Keratinocyte (primary cell): ENCODE measurements around the gene TMEM59L. TPM values are rescaled to one million over a fixed set of nuclear protein-coding genes. Genes with fewer than 3 reads are reported as not detected.

Source experiments
- DNase-seq: peaks from one replicate; pipeline ENCODE4 v3.0.0-alpha.2; 2011; ENCODE audit warnings: low read depth, missing footprints, low spot score
- FAIRE-seq: peaks from 2 replicates; lab custom pipeline; 2011; peaks lifted over from hg19 to GRCh38; lab: Jason Lieb, UNC
- H2AFZ ChIP-seq: 2 replicates; pipeline ENCODE4 v1.6.0; 2012; ENCODE audit warnings: low read length, control low read depth, inconsistent platforms; ENCODE audit not compliant: control insufficient read depth
- H3K27ac ChIP-seq: 2 replicates; pipeline ENCODE4 v1.5.1; 2011; ENCODE audit warnings: low read length; ENCODE audit not compliant: control insufficient read depth, insufficient read depth
- H3K27me3 ChIP-seq: 3 replicates; pipeline ENCODE4 v1.6.0; 2011; ENCODE audit warnings: low read length; ENCODE audit not compliant: control insufficient read depth, insufficient read depth; ENCODE audit errors: extremely low read depth
- H3K36me3 ChIP-seq, 2 experiments: 2 replicates in 1 of 2; 3 replicates in 1 of 2; pipeline ENCODE4 v1.5.1; 2011; ENCODE audit warnings: low read length in 2 of 2, mild to moderate bottlenecking in 1 of 2; ENCODE audit not compliant: control insufficient read depth in 2 of 2, insufficient read depth in 2 of 2; ENCODE audit errors: extremely low read depth in 1 of 2
- H3K4me1 ChIP-seq: 3 replicates; pipeline ENCODE4 v1.5.1; 2011; ENCODE audit warnings: low read length; ENCODE audit not compliant: control insufficient read depth, insufficient read depth; ENCODE audit errors: extremely low read depth
- H3K4me2 ChIP-seq: 3 replicates; pipeline ENCODE4 v1.6.0; 2011; ENCODE audit warnings: low read depth, low read length; ENCODE audit not compliant: control insufficient read depth, insufficient read depth; ENCODE audit errors: extremely low read depth
- H3K4me3 ChIP-seq, 3 experiments: fragments of 200-600 bp in 1 of 3; sonication (generic) in 1 of 3; 2 replicates in 2 of 3; 3 replicates in 1 of 3; pipeline ENCODE4 v1.5.1; 2011 to 2016; ENCODE audit warnings: low read length in 3 of 3, mild to moderate bottlenecking in 3 of 3, control low read depth in 2 of 3, inconsistent platforms in 1 of 3, low read depth in 1 of 3, mixed read lengths in 1 of 3, mixed run types in 1 of 3, moderate library complexity in 1 of 3; ENCODE audit not compliant: control insufficient read depth in 2 of 3, insufficient read depth in 2 of 3; ENCODE audit errors: extremely low read depth in 1 of 3
- H3K79me2 ChIP-seq: 2 replicates; pipeline ENCODE4 v1.6.0; 2012; ENCODE audit warnings: low read length; ENCODE audit not compliant: control insufficient read depth, insufficient read depth
- H3K9ac ChIP-seq: 3 replicates; pipeline ENCODE4 v1.6.0; 2011; ENCODE audit warnings: low read length; ENCODE audit not compliant: control insufficient read depth, insufficient read depth; ENCODE audit errors: extremely low read depth
- H3K9me1 ChIP-seq: 3 replicates; pipeline ENCODE4 v1.6.0; 2011; ENCODE audit warnings: low read length; ENCODE audit not compliant: control insufficient read depth, insufficient read depth; ENCODE audit errors: extremely low read depth
- H3K9me3 ChIP-seq: 2 replicates; pipeline ENCODE4 v1.5.1; 2012; ENCODE audit warnings: low read depth, low read length; ENCODE audit not compliant: control insufficient read depth
- H4K20me1 ChIP-seq: 3 replicates; pipeline ENCODE4 v1.6.0; 2011; ENCODE audit warnings: low read length; ENCODE audit not compliant: control insufficient read depth, insufficient read depth; ENCODE audit errors: extremely low read depth
- EZH2 ChIP-seq: IDR thresholded peaks from one replicate; pipeline ENCODE4 v1.6.1; 2012; ENCODE audit warnings: inconsistent platforms, mild to moderate bottlenecking, low read length, moderate library complexity
- dilution Hi-C: fragments of 300-500 bp; cut with MboI; formaldehyde crosslinking; loops from one replicate; pipeline ENCODE4 v1.7.0; 2020; ENCODE audit warnings: low sequenced_read_pairs; ENCODE audit not compliant: extremely low pct_ligation_motif_present
- polyA plus RNA-seq, 5 experiments: library from polyadenylated mRNA; depleted of rRNA in 3 of 5; stranded (reverse) in 3 of 5; stranded (forward) in 1 of 5; unstranded in 1 of 5; fragments of >200 nt; gene quantifications; 1 replicate in 1 of 5; 2 replicates in 3 of 5; 3 replicates in 1 of 5; pipeline versions ENCODE4 v1.2.1 to v1.2.3, GENCODE V29; 2011 to 2012; ENCODE audit warnings: missing spikeins in 2 of 5, low read depth in 1 of 5, low replicate concordance in 1 of 5
- TF ChIP-seq, protein P1 (sequence below), 3 experiments: IDR thresholded peaks in 1 of 3; conservative IDR thresholded peaks in 1 of 3; optimal IDR thresholded peaks in 1 of 3; 2 replicates in 2 of 3; 3 replicates in 1 of 3; pipeline versions ENCODE3 to v1.5.1; 2011; ENCODE audit warnings: low read length in 3 of 3, mild to moderate bottlenecking in 3 of 3, moderate library complexity in 2 of 3, control low read depth in 1 of 3, inconsistent platforms in 1 of 3; ENCODE audit not compliant: insufficient read depth in 2 of 3; ENCODE audit errors: extremely low read depth in 1 of 3

Gene TMEM59L
- polyA plus RNA-seq, 1 donor (not counting 4 experiments of a cell fraction or from before 2014, with no cell fraction given), result not detected

DNA sequence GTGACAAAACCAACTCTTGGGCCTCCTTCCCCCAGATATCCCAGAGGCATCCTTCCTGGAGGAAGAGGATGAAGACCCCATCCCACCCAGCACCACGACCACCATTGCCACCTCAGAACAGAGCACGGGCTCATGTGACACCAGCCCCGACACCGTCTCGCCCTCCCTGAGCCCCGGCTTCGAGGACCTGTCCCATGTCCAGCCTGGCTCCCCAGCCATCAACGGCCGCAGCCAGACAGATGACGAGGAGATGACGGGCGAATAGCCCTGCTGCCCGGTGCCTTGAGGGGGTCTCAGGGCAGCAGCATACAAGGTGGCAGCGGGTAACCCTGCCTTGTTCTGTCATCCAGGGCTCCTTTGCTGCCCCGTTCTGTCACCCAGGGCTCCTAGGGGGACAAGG, 44.3 kb upstream of the TMEM59L start:
- H3K4me2 ChIP-seq, result no peak overlapping the region

DNA sequence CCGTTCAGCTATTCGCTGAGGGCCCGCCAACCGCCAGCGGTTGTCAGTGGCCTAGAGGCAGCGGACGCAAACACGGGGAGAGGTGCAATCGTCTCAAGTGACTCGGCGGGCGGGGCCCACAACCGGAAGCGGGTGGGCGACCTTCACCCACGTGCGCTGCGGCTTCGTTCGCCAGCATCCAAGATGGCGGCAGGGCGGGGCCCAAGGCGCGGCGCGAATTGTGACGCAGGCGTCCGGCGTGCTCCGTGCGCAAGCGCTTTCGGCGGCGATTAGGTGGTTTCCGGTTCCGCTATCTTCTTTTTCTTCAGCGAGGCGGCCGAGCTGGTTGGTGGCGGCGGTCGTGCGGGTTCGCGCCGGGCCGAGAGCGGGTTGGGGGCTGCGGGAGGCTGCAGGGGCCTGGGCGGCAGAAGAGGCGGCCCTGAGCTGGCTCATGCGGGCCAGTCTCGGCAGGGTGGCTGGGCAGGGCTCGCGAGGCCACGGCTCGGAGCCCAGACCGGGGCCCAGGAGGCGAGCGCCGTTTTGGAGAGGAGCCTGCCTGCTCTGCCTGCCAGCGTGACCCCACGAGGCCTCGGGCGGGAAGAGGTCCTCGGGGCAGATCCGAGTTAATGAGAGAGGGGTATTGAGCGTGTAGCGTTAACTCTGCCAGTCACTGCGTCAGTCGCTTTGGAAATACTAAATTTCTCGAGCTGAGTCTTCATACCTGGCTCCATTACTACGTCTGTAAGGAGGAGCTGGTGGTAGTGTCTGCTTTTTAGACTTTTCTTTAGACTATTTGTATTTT, 40.9 kb upstream of the TMEM59L start, which contains the start of gene UBA52:
Gene UBA52 (plus strand): TSS at position 294 of the 781 bp plus-strand sequence. CDS start 1,444 bp downstream, outside the sequence.
- peaks cover 3% of the 10 kb centered on the region for H3K9me1 ChIP-seq
- FAIRE-seq (peak; percentile 56), DNase-seq (peak; percentile 76)
- H3K27me3 ChIP-seq, result no peaks in the 10 kb centered on the region
- peak within 1 kb of the TSS; percentile 64 to 93 (median 72) for H3K4me3 ChIP-seq
- TF ChIP-seq, protein P1, sequence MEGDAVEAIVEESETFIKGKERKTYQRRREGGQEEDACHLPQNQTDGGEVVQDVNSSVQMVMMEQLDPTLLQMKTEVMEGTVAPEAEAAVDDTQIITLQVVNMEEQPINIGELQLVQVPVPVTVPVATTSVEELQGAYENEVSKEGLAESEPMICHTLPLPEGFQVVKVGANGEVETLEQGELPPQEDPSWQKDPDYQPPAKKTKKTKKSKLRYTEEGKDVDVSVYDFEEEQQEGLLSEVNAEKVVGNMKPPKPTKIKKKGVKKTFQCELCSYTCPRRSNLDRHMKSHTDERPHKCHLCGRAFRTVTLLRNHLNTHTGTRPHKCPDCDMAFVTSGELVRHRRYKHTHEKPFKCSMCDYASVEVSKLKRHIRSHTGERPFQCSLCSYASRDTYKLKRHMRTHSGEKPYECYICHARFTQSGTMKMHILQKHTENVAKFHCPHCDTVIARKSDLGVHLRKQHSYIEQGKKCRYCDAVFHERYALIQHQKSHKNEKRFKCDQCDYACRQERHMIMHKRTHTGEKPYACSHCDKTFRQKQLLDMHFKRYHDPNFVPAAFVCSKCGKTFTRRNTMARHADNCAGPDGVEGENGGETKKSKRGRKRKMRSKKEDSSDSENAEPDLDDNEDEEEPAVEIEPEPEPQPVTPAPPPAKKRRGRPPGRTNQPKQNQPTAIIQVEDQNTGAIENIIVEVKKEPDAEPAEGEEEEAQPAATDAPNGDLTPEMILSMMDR (optimal IDR thresholded peaks at IDR 0.05 in 1 of 3, IDR thresholded peaks at IDR 0.05 in 1 of 3, conservative IDR thresholded peaks at IDR 0.05 in 1 of 3; ENCODE audit: extremely low read depth in 1 of 3, insufficient read depth in 2 of 3, low read length in 3 of 3), result no peak
- TF ChIP-seq EZH2, result no peak
- H3K4me2 ChIP-seq, result peak within 1 kb of the TSS; percentile 100
- H3K27ac ChIP-seq, result peak within 1 kb of the TSS; percentile 89
- no peaks in the 10 kb centered on the region for H3K9me3 ChIP-seq
- H3K36me3 ChIP-seq, result peaks cover 44 to 54% of the 10 kb centered on the region in 2 experiments
- H3K4me1 ChIP-seq, result peaks cover 11% of the 10 kb centered on the region
- dilution Hi-C loops, result no loop called here
- peaks cover 36% of the 10 kb centered on the region for H3K79me2 ChIP-seq
- H4K20me1 ChIP-seq, result peaks cover 13% of the 10 kb centered on the region
- H3K9ac ChIP-seq, result peak within 1 kb of the TSS; percentile 91
- peak within 1 kb of the TSS; percentile 82 for H2AFZ ChIP-seq

More for the DNA sequence above, 44.3 kb upstream of the TMEM59L start:
- Histone ChIP-seq H3K9me1 (peaks cover 2% of the 10 kb centered on the region), H3K79me2 (peaks cover 17% of the 10 kb centered on the region), H3K27ac (no peak overlapping the region), H3K9me3 (no peaks in the 10 kb centered on the region), H2AFZ (no peak overlapping the region), H3K9ac (no peak overlapping the region), H3K4me1 (peaks cover 9% of the 10 kb centered on the region), H3K4me3 (no peak overlapping the region), H3K27me3 (no peaks in the 10 kb centered on the region), H3K36me3 (peaks cover 36 to 37% of the 10 kb centered on the region in 2 experiments), H4K20me1 (peaks cover 9% of the 10 kb centered on the region)
- TF ChIP-seq EZH2, result no peak
- TF ChIP-seq, protein P1 (optimal IDR thresholded peaks at IDR 0.05 in 1 of 3, IDR thresholded peaks at IDR 0.05 in 1 of 3, conservative IDR thresholded peaks at IDR 0.05 in 1 of 3; ENCODE audit: extremely low read depth in 1 of 3, insufficient read depth in 2 of 3, low read length in 3 of 3), result no peak
- no peak for FAIRE-seq
- dilution Hi-C loops, result no loop called here
- DNase-seq, result no peak
